DMS153 (cell line): Measurements from ENCODE around the gene GPC6.

Experiments
- DNase-seq: peaks from one replicate; lab custom pipeline; 2025; lab: John Stamatoyannopoulos, UW

GPC6 gene

DNA sequence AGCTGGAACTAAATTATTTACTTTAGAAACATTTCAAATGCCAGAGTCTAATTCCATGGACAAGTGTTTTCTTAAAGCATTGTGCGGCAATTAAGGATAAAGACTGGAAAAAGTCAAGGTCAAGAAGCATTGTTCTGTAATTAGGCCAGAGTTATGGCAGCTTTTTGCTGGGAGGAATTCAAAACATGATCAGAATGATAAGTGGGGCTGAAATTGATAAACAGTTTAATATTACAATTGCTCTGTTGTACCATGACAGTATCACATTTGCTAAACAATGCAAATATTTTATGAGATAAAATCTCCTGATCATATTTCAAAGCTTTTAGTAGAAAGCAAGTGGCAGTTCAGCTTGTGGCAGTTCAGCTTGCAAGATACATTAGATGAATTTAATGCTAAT, 513.7 kb downstream of the GPC6 start:
- no peak for DNase-seq

DNA sequence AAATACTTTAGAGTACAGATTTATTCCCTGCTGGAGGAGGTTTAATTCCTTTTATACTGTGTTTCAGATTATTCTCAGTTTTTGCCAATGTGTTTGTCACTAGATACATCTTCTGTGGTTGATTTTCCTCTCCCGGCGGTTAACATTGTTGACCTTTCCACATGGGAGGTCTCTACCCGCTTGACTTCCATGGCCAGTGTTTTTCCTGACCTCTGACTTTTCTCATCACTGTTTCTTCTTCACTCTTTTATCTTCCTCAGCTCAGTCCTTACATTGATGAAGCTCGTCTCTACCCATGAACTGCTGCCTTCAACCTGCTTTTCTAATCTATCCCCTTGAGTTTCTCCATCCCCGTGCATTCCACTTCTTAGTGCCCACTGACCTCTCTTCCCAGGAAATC, 517.4 kb downstream of the GPC6 start:
- DNase-seq = no peak

- DNase-seq = no peak
Measured at GRCh38 chr13:93744886-93745285, 518.3 kb downstream of the GPC6 start.

DNA sequence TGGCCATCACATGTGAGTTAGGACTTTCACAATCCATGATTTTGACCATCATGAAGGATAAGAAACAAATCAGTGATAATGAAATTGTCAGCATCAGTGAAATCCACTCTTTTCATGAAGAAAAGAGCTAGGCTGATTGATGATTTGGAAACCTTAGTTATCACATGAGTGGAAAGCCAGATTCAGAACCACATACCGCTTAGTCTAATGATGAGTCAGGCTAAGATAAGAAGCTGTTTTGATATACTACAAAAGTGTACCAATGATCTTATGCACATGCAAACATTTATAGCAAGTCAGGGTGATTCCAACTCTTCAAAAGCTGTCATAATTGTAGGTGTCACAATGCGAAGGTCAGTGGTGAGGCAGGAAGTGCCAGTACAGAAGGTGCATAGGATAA, 519.3 kb downstream of the GPC6 start:
- DNase-seq = no peak

GRCh38 chr13:93746589-93746988, 520.0 kb downstream of the GPC6 start:
- DNase-seq = no peak

GRCh38 chr13:93750676-93751075, 524.1 kb downstream of the GPC6 start:
- DNase-seq = no peak

DNA sequence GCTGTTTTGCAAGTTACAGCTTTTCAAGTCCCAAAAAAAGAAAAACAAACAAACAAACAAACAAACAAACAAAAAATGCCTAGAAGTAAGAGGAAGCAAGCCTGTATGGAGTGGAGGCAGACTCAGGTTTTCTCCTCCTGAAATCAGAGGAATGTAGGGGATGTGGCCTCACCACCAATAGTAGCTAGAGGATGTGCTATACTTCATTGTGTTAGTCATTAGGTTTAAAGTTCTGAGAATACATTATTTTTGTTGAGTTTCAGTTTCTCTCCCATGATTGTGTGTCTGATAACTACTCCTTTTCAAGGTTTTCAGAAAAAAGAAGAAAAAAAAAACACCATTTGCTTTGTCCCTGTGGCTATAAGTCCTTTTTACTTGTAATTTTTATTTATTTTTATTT, 524.5 kb downstream of the GPC6 start:
- no peak for DNase-seq

DNA sequence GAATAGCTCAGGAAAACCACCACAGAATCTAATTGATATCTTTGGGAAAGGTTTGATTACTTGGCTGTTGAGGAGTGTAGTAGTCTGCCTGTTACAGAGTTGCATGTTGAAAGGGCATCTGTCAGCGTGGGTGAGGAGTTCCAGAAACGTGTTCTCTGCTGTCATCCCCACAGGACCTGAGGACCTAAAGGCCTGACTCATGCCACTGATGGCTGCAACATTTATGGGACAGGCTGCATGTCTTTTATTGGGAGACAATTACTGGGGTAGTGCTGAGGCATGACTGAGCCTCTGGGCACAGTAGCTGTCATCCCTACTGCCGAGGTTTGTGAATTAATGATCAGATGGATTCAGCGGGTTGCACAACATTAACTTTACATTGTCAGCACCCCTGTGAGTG, 525.9 kb downstream of the GPC6 start:
- no peak for DNase-seq

GRCh38 chr13:93753639-93754038, 527.0 kb downstream of the GPC6 start:
- DNase-seq = no peak

GRCh38 chr13:93755341-93755740, 528.7 kb downstream of the GPC6 start:
- DNase-seq = no peak

DNA sequence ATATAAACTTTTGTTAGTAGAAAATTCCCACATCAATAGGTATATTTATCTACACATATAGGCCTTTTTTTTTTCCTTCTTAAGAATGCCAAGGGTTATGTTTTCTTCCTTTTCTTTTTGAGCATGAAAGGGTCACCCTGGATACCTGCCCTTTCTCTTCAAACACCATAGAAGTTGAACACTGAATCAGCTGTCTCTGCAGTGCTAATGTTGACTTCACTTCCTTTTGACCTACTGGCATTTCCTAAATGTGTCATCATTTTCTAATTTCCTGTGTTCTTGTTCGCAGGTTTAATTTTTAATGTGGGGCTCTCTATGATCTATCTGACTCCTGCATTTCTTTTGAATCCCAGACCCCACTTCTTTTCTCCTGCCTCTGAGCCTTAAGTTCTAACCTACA, 532.0 kb downstream of the GPC6 start:
- DNase-seq = no peak

DNA sequence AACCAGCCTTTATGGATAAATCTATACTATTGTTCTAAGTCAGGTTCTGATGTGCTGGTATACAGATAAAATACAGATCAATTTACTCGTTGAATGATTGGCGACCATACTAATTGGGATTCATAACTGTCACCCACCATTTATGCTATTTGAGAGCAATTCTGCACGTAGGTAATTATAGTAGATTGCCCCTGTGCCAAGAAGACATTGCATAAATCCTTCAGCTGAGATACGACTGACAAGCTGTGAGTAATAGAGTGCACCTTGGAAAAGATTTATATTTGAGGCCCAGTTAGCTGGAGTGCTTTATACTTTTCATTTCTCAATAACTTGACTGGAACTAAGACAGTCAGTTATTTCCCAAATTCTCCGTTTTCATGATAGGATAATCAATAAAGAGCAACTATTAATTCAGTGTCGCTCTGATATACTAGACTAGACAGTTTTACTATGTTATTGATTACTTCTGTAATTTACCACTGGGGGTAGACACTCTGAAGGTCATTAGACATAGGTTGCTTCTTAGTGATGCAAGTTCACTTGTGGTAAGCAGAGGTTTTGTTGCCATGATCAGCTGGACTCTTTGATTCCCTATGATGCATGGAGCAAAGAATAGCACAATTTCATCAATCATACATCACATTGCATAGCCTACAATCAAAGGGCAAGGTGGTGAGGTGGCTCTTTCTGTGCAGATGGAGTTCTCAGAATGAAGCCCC, 536.3 kb downstream of the GPC6 start:
- DNase-seq = no peak

DNA sequence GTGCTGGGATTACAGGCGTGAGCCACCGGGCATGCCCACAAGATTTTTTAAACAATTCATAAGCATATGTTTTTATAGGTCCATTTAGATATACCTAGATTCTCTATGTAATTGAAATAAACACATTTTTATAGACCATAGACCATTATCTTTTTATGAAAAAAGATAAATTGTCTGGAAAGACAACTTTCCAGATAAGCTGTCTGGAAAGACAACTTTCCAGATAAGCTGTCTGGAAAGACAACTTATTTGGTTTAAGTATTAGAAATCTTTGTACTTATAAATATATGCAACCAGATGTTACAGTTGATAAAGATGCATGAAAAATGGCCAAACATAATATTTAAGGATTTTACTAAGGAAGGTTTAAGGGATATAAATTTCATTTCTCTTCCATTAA, 538.5 kb downstream of the GPC6 start:
- DNase-seq = no peak

GRCh38 chr13:93765811-93766210, 539.2 kb downstream of the GPC6 start:
- no peak for DNase-seq

DNA sequence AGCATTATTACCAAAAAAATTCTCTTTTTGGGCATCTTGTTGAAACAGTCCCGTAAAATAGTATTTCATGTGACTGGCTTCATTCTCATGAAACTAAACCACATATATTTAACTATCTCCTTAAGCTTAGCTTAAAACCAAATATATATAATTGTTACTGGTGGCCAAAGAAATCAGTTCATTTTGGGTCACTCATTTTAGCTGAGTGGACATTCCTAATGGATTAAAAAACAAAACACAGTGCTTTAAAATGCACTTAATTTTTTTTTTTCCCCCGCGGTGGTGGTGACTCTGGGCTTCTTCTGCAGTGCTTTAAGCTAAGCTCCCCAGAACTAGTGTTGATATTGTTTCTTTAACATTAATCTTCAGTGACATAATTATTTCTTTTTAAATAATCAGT, 540.1 kb downstream of the GPC6 start:
- DNase-seq = no peak

DNA sequence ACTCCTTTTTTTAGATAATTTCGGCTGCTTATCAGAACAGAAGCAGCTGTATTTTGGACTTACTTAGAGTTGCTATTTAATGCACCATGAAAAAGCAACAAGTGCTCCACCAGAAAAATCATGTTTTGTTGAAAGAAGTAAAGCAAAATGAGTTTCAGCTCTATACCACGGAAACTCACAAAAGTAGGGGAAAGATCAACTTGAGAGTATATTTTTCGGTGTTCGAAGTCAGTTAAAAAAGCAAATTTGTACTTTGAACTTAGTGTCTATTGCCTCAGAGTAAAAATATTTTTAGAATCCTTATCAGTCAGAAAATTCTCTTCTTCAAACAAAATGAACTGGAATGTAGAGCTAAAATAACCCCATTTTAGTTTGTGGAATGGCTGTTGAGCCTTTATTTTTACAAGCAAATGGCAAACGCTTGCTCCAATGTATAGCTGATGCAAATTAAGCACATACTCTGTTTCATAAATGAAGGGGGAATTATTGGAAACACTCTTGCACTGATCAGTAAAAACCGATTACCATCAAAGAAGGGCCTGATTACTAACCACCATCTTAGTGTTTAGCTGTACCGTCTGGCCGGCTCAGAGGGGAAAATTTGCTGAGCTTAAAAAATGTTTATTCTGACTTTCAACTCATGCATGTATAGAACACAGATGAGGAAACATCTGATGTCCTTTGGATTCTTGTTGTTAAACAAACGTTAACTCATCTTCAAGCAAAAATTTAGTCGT, 540.7 kb downstream of the GPC6 start:
- DNase-seq = no peak

GRCh38 chr13:93767917-93768409, 541.4 kb downstream of the GPC6 start:
- no peak for DNase-seq

DNA sequence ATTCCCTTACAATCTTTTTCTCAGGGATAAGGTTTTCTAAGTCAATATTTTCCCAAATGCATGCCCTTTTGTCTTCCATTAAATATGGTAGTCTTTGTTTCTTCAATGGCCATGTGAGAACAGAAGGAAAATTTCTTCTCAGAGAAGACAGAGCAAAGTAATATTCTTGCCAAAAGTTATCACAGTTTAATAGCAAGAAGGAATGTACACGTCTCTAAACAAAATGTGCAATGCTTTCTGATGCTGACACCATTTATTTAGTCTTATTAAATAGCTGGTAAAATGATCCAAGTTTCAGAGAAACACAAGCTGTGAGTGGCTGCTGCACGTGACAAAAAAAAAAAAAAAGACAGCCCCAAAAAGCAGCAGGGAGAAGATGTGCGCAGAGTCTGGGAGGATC, 542.5 kb downstream of the GPC6 start:
- DNase-seq = no peak

- DNase-seq = no peak
Measured at GRCh38 chr13:93769607-93770006, 543.0 kb downstream of the GPC6 start.

- DNase-seq = no peak
Measured at GRCh38 chr13:93771227-93771626, 544.6 kb downstream of the GPC6 start.

- DNase-seq = no peak
Measured at GRCh38 chr13:93771782-93772181, 545.2 kb downstream of the GPC6 start.

DNA sequence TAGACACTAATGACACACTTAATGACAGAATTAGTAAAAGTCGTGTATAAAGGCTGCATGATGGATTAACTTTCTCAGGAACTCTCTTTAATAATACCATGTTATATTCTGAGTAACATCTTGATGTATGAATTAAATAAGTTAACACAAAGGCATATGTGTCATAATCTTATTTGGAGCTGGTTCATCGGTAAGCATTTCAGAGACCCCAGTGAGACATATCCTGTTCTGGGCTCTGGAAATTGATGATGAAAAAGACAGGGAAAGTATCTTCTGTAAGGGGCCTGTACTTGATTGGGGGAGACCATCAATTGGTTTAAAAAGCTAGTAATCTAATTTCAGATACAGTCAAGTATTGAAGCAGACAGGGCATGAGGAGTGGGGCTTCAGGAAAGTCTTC, 547.9 kb downstream of the GPC6 start:
- DNase-seq = no peak

DNA sequence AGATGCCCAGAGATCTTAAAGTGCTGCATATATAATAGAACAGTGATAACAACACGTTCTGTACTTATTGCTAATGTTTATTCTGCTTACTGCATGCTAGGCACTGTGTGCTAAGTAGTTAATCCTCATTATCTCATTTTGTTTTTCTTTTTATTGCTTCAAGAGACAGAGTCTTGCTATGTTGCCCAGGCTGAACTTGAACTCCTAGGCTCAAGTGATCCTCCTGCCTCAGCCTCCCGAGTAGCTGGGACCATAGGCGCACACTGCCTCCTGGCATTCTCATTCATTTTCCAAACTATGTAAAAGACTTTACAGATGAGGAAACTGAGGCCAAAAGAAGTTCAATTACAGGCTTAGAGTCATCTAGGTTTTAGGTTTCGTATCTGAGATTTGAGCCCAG, 548.4 kb downstream of the GPC6 start:
- DNase-seq = no peak
